Heart right ventricle (tissue), 16 donors: ENCODE measurements around the gene PDILT. TPM values are rescaled to one million over a fixed set of nuclear protein-coding genes. Genes with fewer than 3 reads are reported as not detected.

Experiments
- ATAC-seq, 8 donors: fragments of 200-7000 bp; cut with Tn5 transposase; one replicate each; pipeline ENCODE4 v1.9.1; 2020; ENCODE audit warnings: mild to moderate bottlenecking in 8 of 8, moderate library complexity in 8 of 8, moderate number of reproducible peaks in 1 of 8
- DNase-seq, 2 donors: peaks; one replicate each; pipeline ENCODE4 v3.0.0-alpha.2; 2020
- H3K27ac ChIP-seq, 10 donors: fragments of 200-600 bp; sonication (generic) in 2 of 10; one replicate each; pipeline versions ENCODE4 v1.5.0 to v1.8.0; 2020 to 2022; ENCODE audit warnings: mild to moderate bottlenecking in 3 of 10
- H3K27me3 ChIP-seq, 7 donors: fragments of 200-600 bp; one replicate each; pipeline ENCODE4 v1.8.0; 2021 to 2022; ENCODE audit warnings: mild to moderate bottlenecking in 2 of 7
- H3K36me3 ChIP-seq, 9 donors: fragments of 200-600 bp; sonication (generic) in 1 of 9; one replicate each; pipeline versions ENCODE4 v1.5.0 to v1.8.0; 2020 to 2022; ENCODE audit warnings: mild to moderate bottlenecking in 2 of 9
- H3K4me1 ChIP-seq, 9 donors: fragments of 200-600 bp; sonication (generic) in 1 of 9; one replicate each; pipeline versions ENCODE4 v1.5.0 to v1.8.0; 2020 to 2022; ENCODE audit warnings: mild to moderate bottlenecking in 4 of 9
- H3K4me3 ChIP-seq, 10 donors: fragments of 200-600 bp; sonication (generic) in 2 of 10; one replicate each; pipeline versions ENCODE4 v1.5.0 to v1.8.0; 2020 to 2022; ENCODE audit warnings: mild to moderate bottlenecking in 7 of 10, moderate library complexity in 2 of 10
- H3K9me3 ChIP-seq, 11 donors: fragments of 200-600 bp in 10 of 11; sonication (generic) in 2 of 11; one replicate each; pipeline versions ENCODE4 v1.5.0 to v1.8.0; 2013 to 2022; ENCODE audit warnings: mild to moderate bottlenecking in 2 of 11, control low read depth in 1 of 11, moderate library complexity in 1 of 11
- CTCF ChIP-seq, 9 donors: fragments of 200-600 bp; sonication (generic) in 2 of 9; IDR thresholded peaks; one replicate each; pipeline versions ENCODE4 v1.5.0 to v1.8.0; 2021 to 2022; ENCODE audit warnings: antibody characterized with exemption in 9 of 9, mild to moderate bottlenecking in 5 of 9, moderate library complexity in 1 of 9
- WGBS, 2 donors: extraction: QIAGEN DNeasy Blood & Tissue Kit; methylation state at CpG; one replicate each; pipeline ENCODE4 v1.1.7; 2013; ENCODE audit warnings: inconsistent platforms in 1 of 2; 5-methylcytosine and 5-hydroxymethylcytosine counted together
- intact Hi-C, 10 donors: fragments of 100-400 bp; cut with DNase I; formaldehyde crosslinking; loops; one replicate each; pipeline versions ENCODE4 v1.11.1 to v1.14.2; 2022
- polyA plus RNA-seq, 2 donors: library from polyadenylated mRNA; stranded (reverse); fragments of 200-250 nt; gene quantifications; one replicate each; pipeline ENCODE4 v1.2.3, GENCODE V29; 2013
- total RNA-seq, 10 donors: library from RNA; stranded (reverse); fragmentation: NEBNext Ultra II Directional in 3 of 10; extraction: Animal tissue kit (Norgen Biotek cat#: 25700) in 3 of 10; gene quantifications; one replicate each; pipeline versions ENCODE4 v1.2.1 to v1.2.4, GENCODE V29; 2021 to 2023
- donor health status: Arrhythmogenic right ventricular cardiomyopathy.
- donor health status: ischemic (EF 13 %, LVEDD 7.1; RV severe dilation, severe dysfunction).
- donor health status: healthy with polysubstance abuse.
- donor health status: DM: no; HTN: yes; CAD: no.
- donor health status: DM: no; HTN: no; CAD: no.
- donor health status: ischemic (EF 25% LVEDD 6.9; RV normal size, moderate dysfunction).
- donor health status: ischemic (EF 25% LVEDD 5.7; RV mildly dilated, moderate dysfunction).
- donor health status: healthy.
- donor health status: DM: yes; HTN: yes; CAD: no.
- donor health status: Ischemic cardiomyopathy.
- donor health status: ischemic (EF 35%, LVEDD 5.7; RV mildly dilated, moderate dysfunction).
- donor health status: nonischemic (EF 11% LVEDD 7.7; RV severe dilation, severe dysfunction).
- donor health status: DM: yes; HTN: yes; CAD: no.
- donor health status: PGD.
- donor health status: ischemic (EF 29% LVEDD 5.4; RV normal size, mild dysfunction).
- donor health status: nonischemic (EF 23%, LVEDD 6.1; RV moderate dilation, normal function).

Gene PDILT
- total and polyA plus RNA-seq, 12 donors: not detected

GRCh38 chr16:20320178-20320577 is 84.4 kb downstream of the PDILT start:
- ATAC-seq: no peak
- H3K4me3 ChIP-seq: no peak overlapping the region
- no peaks in the 10 kb centered on the region for H3K4me1 ChIP-seq
- WGBS, 2 donors: 81 to 86% methylated on average over 2 of the region's 2 CpGs
- H3K9me3 ChIP-seq: no peaks in the 10 kb centered on the region
- intact Hi-C loops: no loop called here
- DNase-seq: no peak
- H3K27me3 ChIP-seq: peaks cover 0 to 19% (median 10%) of the 10 kb centered on the region in 7 donors
- TF ChIP-seq CTCF (IDR thresholded peaks at IDR 0.05): no peak
- no peak overlapping the region for H3K27ac ChIP-seq
- no peaks in the 10 kb centered on the region for H3K36me3 ChIP-seq

GRCh38 chr16:20319406-20319805 is 85.1 kb downstream of the PDILT start:
- no peaks in the 10 kb centered on the region for H3K9me3 ChIP-seq
- H3K27me3 ChIP-seq: peaks cover 0 to 19% (median 10%) of the 10 kb centered on the region in 7 donors
- DNase-seq (no peak), ATAC-seq (no peak)
- intact Hi-C loops: no loop called here
- no peak overlapping the region for H3K27ac ChIP-seq
- H3K4me1 ChIP-seq: no peaks in the 10 kb centered on the region
- WGBS, 2 donors: 69 to 78% methylated on average over 1 of the region's 1 CpG
- no peak for TF ChIP-seq CTCF (IDR thresholded peaks at IDR 0.05)
- H3K36me3 ChIP-seq: no peaks in the 10 kb centered on the region
- no peak overlapping the region for H3K4me3 ChIP-seq

GRCh38 chr16:20318437-20318836 is 86.1 kb downstream of the PDILT start:
- no peak for ATAC-seq
- TF ChIP-seq CTCF (IDR thresholded peaks at IDR 0.05): no peak
- H3K27me3 ChIP-seq: peaks cover 0 to 19% (median 10%) of the 10 kb centered on the region in 7 donors
- intact Hi-C loops: no loop called here
- 69 to 70% methylated on average over 3 of the region's 3 CpGs for WGBS, 2 donors
- H3K9me3 ChIP-seq: no peaks in the 10 kb centered on the region
- H3K4me3 ChIP-seq: no peak overlapping the region
- H3K36me3 ChIP-seq: no peaks in the 10 kb centered on the region
- DNase-seq: no peak
- no peaks in the 10 kb centered on the region for H3K4me1 ChIP-seq
- no peak overlapping the region for H3K27ac ChIP-seq

GRCh38 chr16:20318006-20318405 is 86.5 kb downstream of the PDILT start:
- no peaks in the 10 kb centered on the region for H3K9me3 ChIP-seq
- no peaks in the 10 kb centered on the region for H3K4me1 ChIP-seq
- no peak for TF ChIP-seq CTCF (IDR thresholded peaks at IDR 0.05)
- H3K36me3 ChIP-seq: no peaks in the 10 kb centered on the region
- WGBS, 2 donors: 69 to 72% methylated on average over 7 of the region's 7 CpGs
- H3K4me3 ChIP-seq: no peak overlapping the region
- H3K27ac ChIP-seq: no peak overlapping the region
- peaks cover 0 to 19% (median 10%) of the 10 kb centered on the region in 7 donors for H3K27me3 ChIP-seq
- intact Hi-C loops: no loop called here
- ATAC-seq (no peak), DNase-seq (no peak)
